Measurements from ENCODE around the gene RESP18. TPM values are rescaled to one million over a fixed set of nuclear protein-coding genes. Genes with fewer than 3 reads are reported as not detected.

RESP18 gene
- polyA plus RNA-seq, 1 of the 3 experiments (the other 2 are of a cell fraction), result not detected

DNA sequence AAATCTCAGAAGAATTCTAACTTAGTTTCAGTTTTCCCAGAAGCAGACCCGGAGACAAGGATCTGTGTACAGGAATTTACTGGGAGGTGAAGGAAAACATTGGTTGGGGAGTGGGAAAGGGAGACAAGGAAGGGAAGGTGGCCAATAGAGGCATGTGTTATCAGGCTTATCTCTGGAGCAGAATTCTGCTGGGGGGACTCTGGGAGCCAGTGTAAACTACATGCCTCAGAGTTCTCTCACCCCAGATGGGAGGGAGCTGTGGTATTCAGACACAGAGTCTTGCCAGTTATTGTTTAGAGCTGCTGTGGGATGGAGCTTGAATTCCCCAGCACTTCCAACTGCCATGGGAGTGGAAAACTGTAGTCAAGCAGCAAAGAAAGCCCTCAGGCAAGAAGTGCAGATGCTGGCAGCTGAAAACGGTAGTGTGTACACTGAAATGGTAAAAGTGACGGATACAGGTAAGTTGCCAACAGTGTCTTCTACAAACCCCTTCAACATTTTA, 36.2 kb upstream of the RESP18 start:
- peak overlapping the region; percentile 2 to 46; a peak in 3 of 4 replicates for H3K4me3 ChIP-seq (ENCODE audit: low read depth in 2 of 2, low read length in 1 of 2)
- TF ChIP-seq NFIC (IDR thresholded peaks at IDR 0.05; ENCODE audit: borderline replicate concordance) (peak; percentile 65), TEAD4 (IDR thresholded peaks at IDR 0.05; ENCODE audit: borderline replicate concordance, insufficient read depth) (0 out of 2 replicates have a peak, but pooled peaks have one; percentile 15), TCF12 (IDR thresholded peaks at IDR 0.05) (peak; percentile 51), POLR2AphosphoS5 (IDR thresholded peaks at IDR 0.05; ENCODE audit: low read depth, low read length) (no peak)
- peak overlapping the region; percentile 60 for H3K4me2 ChIP-seq
- WGBS (ENCODE audit: low lambda C conversion rate), result 35% methylated on average over 3 of the region's 3 CpGs
- no peaks in the 10 kb centered on the region for H3K36me3 ChIP-seq (replicated peaks in 1 of 2; ENCODE audit: control insufficient read depth in 1 of 2, insufficient read depth in 2 of 2, low read length in 1 of 2)
- no peaks in the 10 kb centered on the region for H3K9me2 ChIP-seq
- POLR2A ChIA-PET, result no interaction called here
- peak overlapping the region; percentile 40; the same call in 1 of the 2 replicates for H3K9ac ChIP-seq
- DNase-seq, result no peak
- peaks cover 5% of the 10 kb centered on the region for H3F3A ChIP-seq (replicated peaks; ENCODE audit: insufficient read depth)
- H3K4me1 ChIP-seq (ENCODE audit: control insufficient read depth in 1 of 2, insufficient read depth in 2 of 2, low read depth in 1 of 2, low read length in 1 of 2), result peaks cover 0 to 4% of the 10 kb centered on the region in 2 experiments; a peak in 1 of 4 replicates
- peak overlapping the region; percentile 36 to 75; a peak in 3 of 4 replicates for H3K27ac ChIP-seq (ENCODE audit: low read depth in 2 of 2, low read length in 1 of 2)
- CTCF ChIA-PET, result interaction anchor here (0.7 to 1.3 kb wide), 4 partner anchors 11 to 161 kb away, joined by 3 to 5 read pairs (median 4); no protein-coding TSS in a partner anchor
- H3K27me3 ChIP-seq (ENCODE audit: insufficient read depth), result no peaks in the 10 kb centered on the region
- H4K20me1 ChIP-seq (ENCODE audit: insufficient read depth), result no peaks in the 10 kb centered on the region
- no peak overlapping the region for H2AFZ ChIP-seq (ENCODE audit: low read depth)
- H3K9me3 ChIP-seq, result no peaks in the 10 kb centered on the region
- H3K79me2 ChIP-seq (ENCODE audit: insufficient read depth), result no peaks in the 10 kb centered on the region

DNA sequence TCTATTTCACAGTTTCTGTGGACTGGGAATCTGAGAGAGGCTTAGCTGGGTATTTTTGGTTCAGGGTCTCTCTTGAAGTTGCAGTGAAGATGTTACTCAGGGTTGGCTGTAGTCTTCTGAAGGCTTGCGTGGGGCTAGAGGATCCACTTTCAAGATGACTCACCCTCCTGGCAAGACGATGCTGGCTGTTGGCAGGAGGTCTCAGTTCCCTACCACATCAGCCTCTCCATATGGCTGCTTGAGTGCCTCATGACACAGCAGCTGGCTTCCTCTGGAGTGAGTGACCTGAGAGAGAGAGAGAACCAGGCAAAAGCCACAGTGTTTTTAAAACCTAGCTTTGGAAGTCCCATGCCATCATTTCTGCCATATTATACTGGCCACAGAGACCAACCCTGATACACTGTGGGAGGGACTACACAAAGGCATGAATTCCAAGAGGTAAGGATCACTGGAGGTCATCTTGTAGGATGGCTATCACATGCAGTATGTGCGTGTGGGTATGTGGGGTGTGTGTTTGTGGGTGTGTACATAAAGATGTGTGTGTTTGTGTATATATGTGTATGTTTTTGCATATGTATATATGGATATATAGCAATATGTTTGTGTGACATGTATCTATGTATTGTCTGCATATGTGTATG, 30.1 kb upstream of the RESP18 start:
- WGBS (ENCODE audit: low lambda C conversion rate), result 18% methylated on average over 3 of the region's 3 CpGs
- Histone ChIP-seq H3K9me3 (no peaks in the 10 kb centered on the region), H3K4me3 (ENCODE audit: low read depth in 2 of 2, low read length in 1 of 2) (no peak overlapping the region), H3K9me2 (no peaks in the 10 kb centered on the region), H3K27me3 (ENCODE audit: insufficient read depth) (peaks cover 18% of the 10 kb centered on the region), H4K20me1 (ENCODE audit: insufficient read depth) (no peaks in the 10 kb centered on the region), H3K9ac (no peak overlapping the region), H3K4me2 (no peak overlapping the region; the same call in 1 of the 2 replicates), H3F3A (replicated peaks; ENCODE audit: insufficient read depth) (peaks cover 14% of the 10 kb centered on the region), H3K27ac (ENCODE audit: low read depth in 2 of 2, low read length in 1 of 2) (peak overlapping the region in 1 of 2 experiments; percentile 55; a peak in 2 of 4 replicates), H2AFZ (ENCODE audit: low read depth) (no peak overlapping the region), H3K36me3 (replicated peaks in 1 of 2; ENCODE audit: control insufficient read depth in 1 of 2, insufficient read depth in 2 of 2, low read length in 1 of 2) (no peaks in the 10 kb centered on the region), H3K79me2 (ENCODE audit: insufficient read depth) (no peaks in the 10 kb centered on the region), H3K4me1 (ENCODE audit: control insufficient read depth in 1 of 2, insufficient read depth in 2 of 2, low read depth in 1 of 2, low read length in 1 of 2) (peaks cover 4 to 9% of the 10 kb centered on the region in 2 experiments; a peak in 2 of 4 replicates)
- ChIA-PET POLR2A (no interaction called here), CTCF (interaction anchor here (0.6 to 2.2 kb wide), 2 partner anchors 11 to 41 kb away, joined by 3 to 11 read pairs; no protein-coding TSS in a partner anchor)
- no peak for DNase-seq
- TF ChIP-seq, protein P1, sequence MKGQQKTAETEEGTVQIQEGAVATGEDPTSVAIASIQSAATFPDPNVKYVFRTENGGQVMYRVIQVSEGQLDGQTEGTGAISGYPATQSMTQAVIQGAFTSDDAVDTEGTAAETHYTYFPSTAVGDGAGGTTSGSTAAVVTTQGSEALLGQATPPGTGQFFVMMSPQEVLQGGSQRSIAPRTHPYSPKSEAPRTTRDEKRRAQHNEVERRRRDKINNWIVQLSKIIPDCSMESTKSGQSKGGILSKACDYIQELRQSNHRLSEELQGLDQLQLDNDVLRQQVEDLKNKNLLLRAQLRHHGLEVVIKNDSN (IDR thresholded peaks at IDR 0.05; ENCODE audit: borderline replicate concordance, low read depth), result peak; percentile 43; the same call in 1 of the 2 replicates
- TF ChIP-seq NFIC (IDR thresholded peaks at IDR 0.05; ENCODE audit: borderline replicate concordance), result peak; percentile 97
- TF ChIP-seq SIN3A (IDR thresholded peaks at IDR 0.05; ENCODE audit: borderline replicate concordance, low read depth, low read length), result peak; percentile 72; the same call in 1 of the 2 replicates
- TF ChIP-seq EZH2phosphoT487 (IDR thresholded peaks at IDR 0.05; ENCODE audit: borderline replicate concordance, low read depth), result no peak
- no peak for TF ChIP-seq FOXM1 (IDR thresholded peaks at IDR 0.05; ENCODE audit: low read depth)
- TF ChIP-seq RAD21 (IDR thresholded peaks at IDR 0.05; ENCODE audit: low read length), result no peak
- no peak for TF ChIP-seq MEF2A (IDR thresholded peaks at IDR 0.05; ENCODE audit: borderline replicate concordance, low read depth)
- no peak for TF ChIP-seq TAF1 (IDR thresholded peaks at IDR 0.05; ENCODE audit: borderline replicate concordance, low read depth, low read length)
- no peak for TF ChIP-seq MXI1 (IDR thresholded peaks at IDR 0.05; ENCODE audit: low read depth, low read length)
- no peak for TF ChIP-seq FOXJ3 (CRISPR knock-in tag; IDR thresholded peaks at IDR 0.05)
- TF ChIP-seq RXRA (IDR thresholded peaks at IDR 0.05; ENCODE audit: borderline replicate concordance, low read depth), result no peak
- no peak for TF ChIP-seq TEAD4 (IDR thresholded peaks at IDR 0.05; ENCODE audit: borderline replicate concordance, insufficient read depth)
- no peak for TF ChIP-seq RFX5 (IDR thresholded peaks at IDR 0.05; ENCODE audit: low read length)
- TF ChIP-seq, protein P2, sequence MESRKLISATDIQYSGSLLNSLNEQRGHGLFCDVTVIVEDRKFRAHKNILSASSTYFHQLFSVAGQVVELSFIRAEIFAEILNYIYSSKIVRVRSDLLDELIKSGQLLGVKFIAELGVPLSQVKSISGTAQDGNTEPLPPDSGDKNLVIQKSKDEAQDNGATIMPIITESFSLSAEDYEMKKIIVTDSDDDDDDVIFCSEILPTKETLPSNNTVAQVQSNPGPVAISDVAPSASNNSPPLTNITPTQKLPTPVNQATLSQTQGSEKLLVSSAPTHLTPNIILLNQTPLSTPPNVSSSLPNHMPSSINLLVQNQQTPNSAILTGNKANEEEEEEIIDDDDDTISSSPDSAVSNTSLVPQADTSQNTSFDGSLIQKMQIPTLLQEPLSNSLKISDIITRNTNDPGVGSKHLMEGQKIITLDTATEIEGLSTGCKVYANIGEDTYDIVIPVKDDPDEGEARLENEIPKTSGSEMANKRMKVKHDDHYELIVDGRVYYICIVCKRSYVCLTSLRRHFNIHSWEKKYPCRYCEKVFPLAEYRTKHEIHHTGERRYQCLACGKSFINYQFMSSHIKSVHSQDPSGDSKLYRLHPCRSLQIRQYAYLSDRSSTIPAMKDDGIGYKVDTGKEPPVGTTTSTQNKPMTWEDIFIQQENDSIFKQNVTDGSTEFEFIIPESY (IDR thresholded peaks at IDR 0.05; ENCODE audit: borderline replicate concordance, low read depth), result 0 out of 2 replicates have a peak, but pooled peaks have one; percentile 17
- TF ChIP-seq POLR2AphosphoS5 (IDR thresholded peaks at IDR 0.05; ENCODE audit: low read depth, low read length), result peak; percentile 32; the same call in 1 of the 2 replicates
- TF ChIP-seq, protein P3, sequence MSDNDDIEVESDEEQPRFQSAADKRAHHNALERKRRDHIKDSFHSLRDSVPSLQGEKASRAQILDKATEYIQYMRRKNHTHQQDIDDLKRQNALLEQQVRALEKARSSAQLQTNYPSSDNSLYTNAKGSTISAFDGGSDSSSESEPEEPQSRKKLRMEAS (IDR thresholded peaks at IDR 0.05; ENCODE audit: low read depth), result peak; percentile 86
- TF ChIP-seq JUND (IDR thresholded peaks at IDR 0.05), result peak; percentile 91
- TF ChIP-seq, protein P4, sequence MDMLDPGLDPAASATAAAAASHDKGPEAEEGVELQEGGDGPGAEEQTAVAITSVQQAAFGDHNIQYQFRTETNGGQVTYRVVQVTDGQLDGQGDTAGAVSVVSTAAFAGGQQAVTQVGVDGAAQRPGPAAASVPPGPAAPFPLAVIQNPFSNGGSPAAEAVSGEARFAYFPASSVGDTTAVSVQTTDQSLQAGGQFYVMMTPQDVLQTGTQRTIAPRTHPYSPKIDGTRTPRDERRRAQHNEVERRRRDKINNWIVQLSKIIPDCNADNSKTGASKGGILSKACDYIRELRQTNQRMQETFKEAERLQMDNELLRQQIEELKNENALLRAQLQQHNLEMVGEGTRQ (IDR thresholded peaks at IDR 0.05; ENCODE audit: borderline replicate concordance, low read depth, low read length), result no peak

Measured in SK-N-SH (cell line).